NCI-H1436 (cell line): ENCODE data around the gene MBOAT7.

Source experiments
- DNase-seq: peaks from one replicate; lab custom pipeline; 2025; lab: John Stamatoyannopoulos, UW

The MBOAT7 gene

GRCh38 chr19:54138489-54139256, 50.7 kb downstream of the MBOAT7 start:
- no peak for DNase-seq

GRCh38 chr19:54137699-54138488, 51.5 kb downstream of the MBOAT7 start, which contains the start of gene CNOT3:
Gene CNOT3 (plus strand): TSS chr19:54137762. CDS start chr19:54142979, 5,217 bp downstream.
- no peak for DNase-seq

GRCh38 chr19:54136864-54137698, 52.3 kb downstream of the MBOAT7 start:
- peak; percentile 100 for DNase-seq

DNA sequence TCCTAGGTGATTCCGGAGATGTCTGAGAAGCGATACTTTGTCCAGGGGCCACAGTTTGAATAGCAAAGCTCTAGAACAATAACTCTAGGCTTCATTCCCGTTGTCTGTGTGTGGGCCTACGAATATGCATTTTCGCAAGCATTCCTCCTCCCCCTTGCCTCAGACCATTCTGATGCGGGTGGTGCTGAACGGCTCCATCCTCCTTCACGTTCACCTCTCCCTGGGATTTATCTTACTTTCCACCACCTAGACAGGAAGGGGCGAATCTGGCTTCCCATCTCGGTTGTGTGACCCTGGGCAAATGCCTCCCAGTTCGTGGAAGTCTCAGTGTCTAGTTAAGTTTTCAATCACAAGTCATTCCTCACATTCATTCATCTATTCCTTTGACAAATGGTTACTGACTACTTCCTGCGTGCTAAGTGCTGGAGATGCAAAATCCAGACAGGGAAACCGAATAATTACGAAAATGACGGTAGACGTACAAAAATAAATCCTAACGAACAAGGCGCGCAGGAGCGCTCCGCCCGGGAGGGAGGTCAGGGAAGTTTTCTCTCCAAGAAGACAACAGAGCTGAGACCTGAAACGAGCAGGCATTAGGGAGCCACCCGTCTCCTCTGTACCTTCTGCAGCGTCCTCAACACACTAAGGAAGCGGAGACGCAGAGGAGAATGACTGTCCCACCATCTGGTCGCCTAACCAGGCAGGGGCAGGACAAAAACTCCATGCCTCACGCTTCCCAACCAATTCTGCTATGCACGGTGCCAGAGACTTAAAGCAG, 53.1 kb downstream of the MBOAT7 start:
- no peak for DNase-seq

DNA sequence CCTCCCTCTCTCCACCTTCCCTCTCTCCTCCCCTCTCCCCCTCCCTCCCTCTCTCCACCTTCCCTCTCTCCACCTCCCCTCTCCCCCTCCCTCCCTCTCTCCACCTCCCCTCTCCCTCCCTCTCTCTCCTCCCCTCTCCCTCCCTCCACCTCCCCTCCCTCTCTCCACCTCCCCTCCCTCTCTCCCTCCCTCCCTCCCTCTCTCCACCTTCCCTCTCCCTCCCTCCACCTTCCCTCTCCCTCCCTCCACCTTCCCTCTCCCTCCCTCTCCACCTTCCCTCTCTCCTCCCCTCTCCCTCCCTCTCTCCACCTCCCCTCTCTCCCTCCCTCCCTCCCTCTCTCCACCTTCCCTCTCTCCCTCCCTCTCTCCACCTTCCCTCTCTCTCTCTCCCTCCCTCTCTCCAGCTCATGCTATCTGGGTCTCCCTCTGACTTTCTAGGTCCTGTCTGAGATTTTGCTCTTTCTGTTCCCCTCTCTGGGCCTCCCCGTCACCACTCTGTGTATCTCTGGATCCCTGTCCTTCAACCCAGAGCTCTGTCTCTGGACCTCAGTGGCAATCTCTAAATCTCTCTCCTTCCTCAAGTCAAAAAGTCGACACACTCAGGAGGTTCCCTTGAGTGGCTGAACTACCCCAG, 55.3 kb downstream of the MBOAT7 start:
- no peak for DNase-seq

DNA sequence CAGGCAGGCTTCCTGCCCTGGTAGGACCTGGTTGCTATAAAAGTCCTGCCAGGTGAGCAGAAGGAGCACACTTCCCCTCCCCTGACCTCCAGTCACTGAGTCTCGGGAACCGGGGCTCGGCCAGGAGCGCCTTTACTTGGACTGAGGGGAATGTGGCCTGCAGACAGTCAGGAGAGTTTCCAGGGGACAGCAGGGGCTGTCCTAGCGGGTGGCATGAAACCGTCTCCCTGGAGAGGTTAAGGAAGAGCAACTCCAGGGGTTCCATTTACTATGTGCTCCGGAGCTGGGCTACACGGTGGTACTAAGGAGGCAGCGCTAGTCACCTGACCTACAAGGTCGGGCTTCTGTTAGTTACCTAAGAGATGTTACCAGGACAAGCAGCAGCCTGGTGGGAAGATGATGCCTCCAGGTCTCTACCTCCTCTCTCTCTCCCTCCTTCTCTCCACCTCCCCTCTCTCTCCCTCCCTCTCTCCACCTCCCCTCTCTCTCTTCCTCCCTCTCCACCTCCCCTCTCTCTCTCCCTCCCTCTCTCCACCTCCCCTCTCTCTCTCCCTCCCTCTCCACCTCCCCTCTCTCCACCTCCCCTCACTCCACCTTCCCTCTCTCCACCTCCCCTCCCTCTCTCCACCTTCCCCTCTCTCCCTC, 55.9 kb downstream of the MBOAT7 start:
- DNase-seq = peak; percentile 92

GRCh38 chr19:54129617-54129996, 59.8 kb downstream of the MBOAT7 start:
- no peak for DNase-seq

GRCh38 chr19:54128796-54129616, 60.4 kb downstream of the MBOAT7 start:
- no peak for DNase-seq

GRCh38 chr19:54128441-54128725, 61.0 kb downstream of the MBOAT7 start:
- DNase-seq = no peak

DNA sequence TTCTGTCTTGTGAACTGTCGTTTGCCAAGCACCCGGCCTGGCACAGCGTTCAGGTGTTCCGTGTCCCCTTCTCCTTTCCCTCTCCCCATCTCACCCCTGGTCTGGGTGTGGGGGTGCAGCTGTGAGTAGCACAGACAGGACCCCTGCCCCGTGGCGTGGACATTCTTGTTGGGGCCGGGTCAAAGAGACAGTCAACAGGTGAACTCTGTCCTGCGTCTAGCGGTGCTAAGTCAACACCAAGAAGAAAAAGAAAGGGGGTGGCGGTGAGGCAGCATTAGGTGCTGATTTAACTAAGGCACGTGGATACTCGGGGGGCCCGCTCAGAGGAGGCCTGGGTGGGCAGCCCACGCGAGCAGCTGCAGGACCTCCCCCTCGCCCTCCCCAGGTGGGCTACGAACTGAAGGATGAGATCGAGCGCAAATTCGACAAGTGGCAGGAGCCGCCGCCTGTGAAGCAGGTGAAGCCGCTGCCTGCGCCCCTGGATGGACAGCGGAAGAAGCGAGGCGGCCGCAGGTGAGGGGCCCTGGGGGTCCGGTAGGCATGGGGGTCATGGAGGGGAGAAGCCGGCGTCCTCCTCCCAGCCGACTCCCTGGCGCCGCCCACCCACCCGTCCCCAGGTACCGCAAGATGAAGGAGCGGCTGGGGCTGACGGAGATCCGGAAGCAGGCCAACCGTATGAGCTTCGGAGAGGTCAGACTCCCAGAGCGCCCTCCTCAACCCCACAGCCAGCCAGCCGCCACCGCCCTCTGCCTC, 61.5 kb downstream of the MBOAT7 start:
- no peak for DNase-seq

DNA sequence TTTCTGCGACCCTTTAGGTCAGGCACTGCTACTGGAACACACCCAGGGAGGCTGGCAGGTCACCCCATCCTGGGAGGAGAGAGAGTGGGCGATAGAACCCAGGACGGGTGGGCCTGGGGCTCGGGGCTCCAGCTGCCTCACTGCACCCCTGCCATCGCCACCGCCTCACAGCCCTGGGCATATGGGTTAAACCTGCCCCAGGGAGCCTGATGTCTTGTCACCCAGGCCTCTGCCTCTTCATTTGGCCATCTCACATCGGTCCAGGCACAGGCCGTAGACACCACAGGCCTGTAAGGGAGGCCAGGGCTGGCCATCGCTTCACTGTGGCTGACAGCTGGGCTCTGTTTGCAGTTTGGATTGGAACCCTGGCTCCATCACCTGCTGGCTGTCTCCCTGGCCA, 63.7 kb downstream of the MBOAT7 start:
- no peak for DNase-seq

DNA sequence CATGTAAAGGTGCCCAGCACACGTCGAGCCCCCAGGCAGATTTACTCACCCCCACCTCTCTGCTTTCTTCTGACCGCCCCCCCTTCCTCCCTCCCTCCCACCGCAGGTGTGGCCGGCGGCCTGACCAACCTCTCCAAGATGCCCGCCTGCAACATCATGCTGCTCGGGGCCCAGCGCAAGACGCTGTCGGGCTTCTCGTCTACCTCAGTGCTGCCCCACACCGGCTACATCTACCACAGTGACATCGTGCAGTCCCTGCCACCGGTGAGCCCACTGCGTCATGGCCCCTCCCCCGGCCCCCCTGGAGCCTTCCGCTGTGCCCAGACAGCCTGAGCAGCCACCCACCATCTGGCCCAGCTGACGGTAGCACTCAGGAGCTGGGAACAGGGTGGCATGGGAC, 65.0 kb downstream of the MBOAT7 start:
- no peak for DNase-seq

GRCh38 chr19:54123682-54124081, 65.7 kb downstream of the MBOAT7 start:
- no peak for DNase-seq
